Stimulated activated naive CD4-positive, alpha-beta T cell (primary cell): ENCODE measurements around the gene MANBA.
"Not testable (repeated sequence)": the region's sequence is repeated elsewhere in the genome, so short reads cannot be mapped to it uniquely, and the experiment has no call there.

Source experiments
- DNase-seq, 6 experiments: peaks; one replicate each; lab custom pipeline; 2025; lab: John Stamatoyannopoulos, UW

MANBA gene

GRCh38 chr4:102761906-102762305 is 1.1 kb upstream of the MANBA start:
- DNase-seq, result no peak

- DNase-seq, result peak in 1 of 6 experiments; percentile 74
Observed at GRCh38 chr4:102761296-102761701, 531 bp upstream of the MANBA start.

- peak in 4 of 6 experiments; percentile 26 to 59 (median 44) for DNase-seq
Observed at GRCh38 chr4:102759831-102760644, 730 bp downstream of the MANBA start.

- no peak for DNase-seq
Observed at GRCh38 chr4:102758241-102759160, 2.3 kb downstream of the MANBA start.

- DNase-seq, result no peak
Observed at GRCh38 chr4:102757681-102758080, 3.1 kb downstream of the MANBA start.

GRCh38 chr4:102754044-102754443 is 6.7 kb downstream of the MANBA start:
- no peak for DNase-seq

- no peak for DNase-seq
Observed at GRCh38 chr4:102751941-102752340, 8.8 kb downstream of the MANBA start.

- DNase-seq, result not testable (repeated sequence)
Observed at GRCh38 chr4:102743352-102743751, 17.4 kb downstream of the MANBA start.

- not testable (repeated sequence) for DNase-seq
Observed at GRCh38 chr4:102738802-102739201, 22.0 kb downstream of the MANBA start.

- no peak for DNase-seq
Observed at GRCh38 chr4:102736636-102737549, 23.9 kb downstream of the MANBA start.

- DNase-seq, result no peak
Observed at GRCh38 chr4:102735582-102735981, 25.2 kb downstream of the MANBA start.

- DNase-seq, result no peak
Observed at GRCh38 chr4:102734591-102735385, 26.0 kb downstream of the MANBA start.

- DNase-seq, result no peak
Observed at GRCh38 chr4:102734116-102734515, 26.7 kb downstream of the MANBA start.

- no peak for DNase-seq
Observed at GRCh38 chr4:102733084-102733483, 27.7 kb downstream of the MANBA start.

GRCh38 chr4:102732678-102733077 is 28.1 kb downstream of the MANBA start:
- DNase-seq, result no peak

- no peak for DNase-seq
Observed at GRCh38 chr4:102730968-102731533, 29.7 kb downstream of the MANBA start.

- not testable (repeated sequence) for DNase-seq
Observed at GRCh38 chr4:102729486-102729885, 31.3 kb downstream of the MANBA start.

GRCh38 chr4:102726919-102727318 is 33.8 kb downstream of the MANBA start:
- DNase-seq, result not testable (repeated sequence)

- no peak for DNase-seq
Observed at GRCh38 chr4:102726068-102726467, 34.7 kb downstream of the MANBA start.

- DNase-seq, result no peak
Observed at GRCh38 chr4:102725229-102725628, 35.5 kb downstream of the MANBA start.

- DNase-seq, result no peak
Observed at GRCh38 chr4:102723511-102723910, 37.3 kb downstream of the MANBA start.
